Measurements from ENCODE around the gene NXPH4. TPM values are rescaled to one million over a fixed set of nuclear protein-coding genes. Genes with fewer than 3 reads are reported as not detected.
A peak's percentile ranks its signal among the peaks of the same experiment; 100 is the strongest.

The NXPH4 gene
- 62.6 and 63.8 TPM in 2 replicates for total RNA-seq
- long read RNA-seq, result 0 reads

DNA sequence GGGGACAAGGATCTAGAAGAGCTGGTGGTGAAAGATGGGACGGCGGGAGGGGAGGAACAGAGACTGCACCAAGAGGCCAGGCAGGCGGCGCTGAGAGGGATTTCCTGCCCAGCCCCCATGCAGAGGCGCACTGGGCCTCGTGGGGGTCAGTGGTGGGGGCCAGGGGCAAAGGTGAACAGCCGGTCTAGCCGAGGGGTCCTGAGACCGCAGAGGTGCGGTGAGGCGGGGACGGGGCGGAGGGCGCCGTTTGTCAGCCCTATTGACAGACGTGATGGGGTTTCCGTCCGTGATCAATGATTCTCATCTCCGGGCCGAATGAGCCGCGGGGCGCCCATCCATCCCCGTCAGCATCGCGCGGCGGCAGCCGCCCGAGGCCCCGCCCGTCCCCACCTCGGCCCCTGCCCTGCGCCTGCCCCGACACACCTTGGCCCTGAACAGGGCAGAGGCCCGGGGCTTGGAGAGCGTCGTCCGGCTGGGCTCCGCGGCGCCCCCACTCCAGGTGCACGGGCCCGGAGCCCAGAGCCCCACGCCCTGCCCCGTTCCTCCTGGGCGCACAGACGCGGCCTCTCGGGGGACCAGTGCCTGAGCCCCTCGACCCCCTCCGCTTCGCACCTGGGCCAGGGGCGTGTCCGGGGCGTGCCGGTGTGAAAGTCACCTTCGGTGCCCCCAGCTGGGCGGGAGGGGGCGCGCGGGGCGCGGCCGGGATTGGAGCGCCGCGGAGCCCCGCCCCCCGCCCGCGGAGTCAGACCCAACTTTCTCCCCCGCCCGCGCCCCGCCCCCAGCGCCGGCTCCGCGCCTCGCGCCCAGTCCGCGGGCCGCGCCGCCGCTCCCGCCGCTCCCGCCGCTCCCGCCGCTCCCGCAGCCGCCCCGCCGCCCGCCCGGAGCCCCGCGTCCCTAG is at the start of gene NXPH4:
NXPH4 (plus strand) TSS at position 781 of the 898 bp plus-strand sequence. CDS start 176 bp downstream, outside the sequence.
- peaks cover 9% of the 10 kb centered on the region for H3K27me3 Mint-ChIP-seq (ENCODE audit: unreplicated experiment)
- peak within 1 kb of the TSS; percentile 88 for H3K4me3 Mint-ChIP-seq (ENCODE audit: unreplicated experiment)
- TF ChIP-seq, protein P1, sequence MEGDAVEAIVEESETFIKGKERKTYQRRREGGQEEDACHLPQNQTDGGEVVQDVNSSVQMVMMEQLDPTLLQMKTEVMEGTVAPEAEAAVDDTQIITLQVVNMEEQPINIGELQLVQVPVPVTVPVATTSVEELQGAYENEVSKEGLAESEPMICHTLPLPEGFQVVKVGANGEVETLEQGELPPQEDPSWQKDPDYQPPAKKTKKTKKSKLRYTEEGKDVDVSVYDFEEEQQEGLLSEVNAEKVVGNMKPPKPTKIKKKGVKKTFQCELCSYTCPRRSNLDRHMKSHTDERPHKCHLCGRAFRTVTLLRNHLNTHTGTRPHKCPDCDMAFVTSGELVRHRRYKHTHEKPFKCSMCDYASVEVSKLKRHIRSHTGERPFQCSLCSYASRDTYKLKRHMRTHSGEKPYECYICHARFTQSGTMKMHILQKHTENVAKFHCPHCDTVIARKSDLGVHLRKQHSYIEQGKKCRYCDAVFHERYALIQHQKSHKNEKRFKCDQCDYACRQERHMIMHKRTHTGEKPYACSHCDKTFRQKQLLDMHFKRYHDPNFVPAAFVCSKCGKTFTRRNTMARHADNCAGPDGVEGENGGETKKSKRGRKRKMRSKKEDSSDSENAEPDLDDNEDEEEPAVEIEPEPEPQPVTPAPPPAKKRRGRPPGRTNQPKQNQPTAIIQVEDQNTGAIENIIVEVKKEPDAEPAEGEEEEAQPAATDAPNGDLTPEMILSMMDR (IDR thresholded peaks at IDR 0.05), result no peak
- DNase-seq (ENCODE audit: extremely low spot score, unreplicated experiment), result no peak
- H3K27ac Mint-ChIP-seq (ENCODE audit: unreplicated experiment), result peak within 1 kb of the TSS; percentile 49
- peaks cover 75% of the 10 kb centered on the region for H3K4me1 Mint-ChIP-seq (ENCODE audit: unreplicated experiment)
- no peaks in the 10 kb centered on the region for H3K9me3 Mint-ChIP-seq (ENCODE audit: unreplicated experiment)
- H3K36me3 Mint-ChIP-seq (ENCODE audit: unreplicated experiment), result no peaks in the 10 kb centered on the region

DNA sequence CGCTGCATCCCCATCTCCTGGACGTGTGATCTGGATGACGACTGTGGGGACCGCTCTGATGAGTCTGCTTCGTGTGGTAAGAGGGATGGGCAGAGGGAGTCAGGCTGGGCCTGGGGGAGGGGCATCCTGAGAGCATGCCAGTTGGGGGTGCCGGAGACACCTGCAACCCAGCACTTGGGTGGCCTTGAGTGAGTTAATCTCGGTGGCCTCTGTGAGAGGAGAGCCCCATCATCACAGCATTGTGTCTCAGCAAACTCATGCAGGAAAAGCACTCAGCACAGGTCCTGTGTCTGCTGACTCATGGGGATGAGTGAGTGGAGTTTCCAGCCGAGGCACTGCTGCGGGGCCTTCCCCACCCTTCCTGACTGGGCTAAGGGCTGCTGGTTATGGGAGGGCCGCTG is 49.6 kb upstream of the NXPH4 start:
- Mint-ChIP-seq H3K27me3 (ENCODE audit: unreplicated experiment) (no peaks in the 10 kb centered on the region), H3K27ac (ENCODE audit: unreplicated experiment) (no peak overlapping the region), H3K9me3 (ENCODE audit: unreplicated experiment) (no peaks in the 10 kb centered on the region), H3K4me1 (ENCODE audit: unreplicated experiment) (peaks cover 16% of the 10 kb centered on the region), H3K4me3 (ENCODE audit: unreplicated experiment) (no peak overlapping the region), H3K36me3 (ENCODE audit: unreplicated experiment) (peaks cover 69% of the 10 kb centered on the region)
- no peak for DNase-seq (ENCODE audit: extremely low spot score, unreplicated experiment)
- TF ChIP-seq, protein P1 (IDR thresholded peaks at IDR 0.05), result no peak

DNA sequence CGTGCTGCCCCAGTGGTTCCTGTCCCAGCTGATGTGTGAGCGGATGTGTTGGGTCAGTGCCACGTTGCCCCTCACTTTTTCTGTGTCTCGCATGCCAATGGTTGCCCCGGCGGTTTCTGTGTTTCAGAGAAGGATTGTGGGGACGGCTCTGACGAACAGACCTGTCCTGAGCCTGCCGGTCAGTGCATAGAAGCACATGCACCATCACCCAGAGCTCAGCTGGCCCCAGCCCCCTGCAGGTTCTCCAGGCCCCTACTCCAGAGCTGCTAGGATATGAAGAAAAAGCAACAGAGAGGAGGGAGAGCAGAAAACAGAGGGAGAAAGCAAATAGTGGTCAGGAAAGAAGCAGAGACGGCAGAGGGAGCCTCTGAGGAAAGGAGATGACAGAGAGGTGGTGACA is 48.5 kb upstream of the NXPH4 start:
- no peak for DNase-seq (ENCODE audit: extremely low spot score, unreplicated experiment)
- TF ChIP-seq, protein P1 (IDR thresholded peaks at IDR 0.05), result no peak
- Mint-ChIP-seq H3K4me1 (ENCODE audit: unreplicated experiment) (peaks cover 16% of the 10 kb centered on the region), H3K36me3 (ENCODE audit: unreplicated experiment) (peaks cover 68% of the 10 kb centered on the region), H3K27me3 (ENCODE audit: unreplicated experiment) (no peaks in the 10 kb centered on the region), H3K27ac (ENCODE audit: unreplicated experiment) (no peak overlapping the region), H3K4me3 (ENCODE audit: unreplicated experiment) (no peak overlapping the region), H3K9me3 (ENCODE audit: unreplicated experiment) (no peaks in the 10 kb centered on the region)

DNA sequence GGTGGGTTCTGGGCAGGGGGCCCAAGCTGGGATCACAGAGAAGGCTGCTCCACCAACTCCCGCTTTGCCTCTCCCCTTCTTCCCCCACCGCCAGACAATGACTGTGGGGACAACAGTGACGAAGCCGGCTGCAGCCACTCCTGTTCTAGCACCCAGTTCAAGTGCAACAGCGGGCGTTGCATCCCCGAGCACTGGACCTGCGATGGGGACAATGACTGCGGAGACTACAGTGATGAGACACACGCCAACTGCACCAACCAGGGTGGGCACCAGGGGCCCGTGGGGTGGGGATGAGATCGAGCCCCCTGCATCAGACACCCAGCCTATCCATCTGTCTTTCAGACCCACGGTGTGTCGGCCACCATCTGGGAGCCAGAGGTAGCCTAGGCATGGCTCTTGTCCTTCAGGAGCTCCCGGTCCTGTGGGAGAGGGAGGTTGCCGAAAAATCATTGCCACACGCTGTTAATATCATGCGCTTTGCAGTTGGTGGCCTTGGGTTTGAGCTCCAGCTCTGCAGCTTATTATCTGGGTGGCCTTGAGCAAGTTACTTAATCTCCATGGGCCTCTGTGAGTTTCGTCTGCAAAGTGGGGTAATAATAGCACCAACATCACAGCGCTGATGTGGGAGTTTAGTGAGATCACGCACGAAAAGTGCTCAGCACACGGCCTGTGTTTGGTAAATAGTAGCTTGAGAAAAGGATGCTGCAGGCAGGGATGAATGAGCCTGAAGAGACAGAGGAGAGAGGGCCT is 47.4 kb upstream of the NXPH4 start:
- Mint-ChIP-seq H3K27ac (ENCODE audit: unreplicated experiment) (no peak overlapping the region), H3K4me3 (ENCODE audit: unreplicated experiment) (no peak overlapping the region), H3K27me3 (ENCODE audit: unreplicated experiment) (no peaks in the 10 kb centered on the region), H3K4me1 (ENCODE audit: unreplicated experiment) (peaks cover 18% of the 10 kb centered on the region), H3K36me3 (ENCODE audit: unreplicated experiment) (peaks cover 72% of the 10 kb centered on the region), H3K9me3 (ENCODE audit: unreplicated experiment) (no peaks in the 10 kb centered on the region)
- DNase-seq (ENCODE audit: extremely low spot score, unreplicated experiment), result no peak
- TF ChIP-seq, protein P1 (IDR thresholded peaks at IDR 0.05), result no peak

DNA sequence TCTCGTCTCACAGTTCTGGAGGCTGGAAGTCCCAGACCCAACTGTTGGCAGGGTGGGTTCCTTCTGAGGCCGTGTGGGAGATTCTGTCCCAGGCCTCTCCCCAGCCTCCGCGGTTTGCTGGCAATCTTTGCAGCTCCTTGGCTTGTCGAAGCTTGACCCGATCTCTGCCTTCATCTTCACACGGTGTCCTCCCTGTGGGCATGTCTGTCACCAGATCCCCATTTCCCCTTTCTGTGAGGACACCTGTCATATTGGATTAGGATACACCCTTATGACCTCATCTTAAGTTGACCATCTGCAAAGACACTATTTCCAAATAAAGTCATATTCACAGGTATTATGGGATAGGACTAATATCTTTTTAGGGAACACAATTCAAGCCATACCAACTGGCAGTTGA is 46.6 kb upstream of the NXPH4 start:
- no peak overlapping the region for H3K27ac Mint-ChIP-seq (ENCODE audit: unreplicated experiment)
- peaks cover 69% of the 10 kb centered on the region for H3K36me3 Mint-ChIP-seq (ENCODE audit: unreplicated experiment)
- peaks cover 13% of the 10 kb centered on the region for H3K4me1 Mint-ChIP-seq (ENCODE audit: unreplicated experiment)
- H3K27me3 Mint-ChIP-seq (ENCODE audit: unreplicated experiment), result no peaks in the 10 kb centered on the region
- H3K4me3 Mint-ChIP-seq (ENCODE audit: unreplicated experiment), result no peak overlapping the region
- no peak for DNase-seq (ENCODE audit: extremely low spot score, unreplicated experiment)
- no peaks in the 10 kb centered on the region for H3K9me3 Mint-ChIP-seq (ENCODE audit: unreplicated experiment)
- TF ChIP-seq, protein P1 (IDR thresholded peaks at IDR 0.05), result no peak

All from osteocyte (in vitro differentiated cells).